K562 (cell line): ENCODE measurements around the gene KCTD21. TPM values are rescaled to one million over a fixed set of nuclear protein-coding genes. Genes with fewer than 3 reads are reported as not detected.

Experiments
- ATAC-seq: fragments of 200-7000 bp; cut with Tn5 transposase; 3 replicates; pipeline ENCODE4 v1.9.1; 2020; ENCODE audit warnings: moderate library complexity
- BruUV-seq: library from RNA; stranded (reverse); fragments of 400-500 nt; replicated peaks from 2 replicates; lab custom pipeline; 2021; lab: Mats Ljungman, UMichigan
- CTCF ChIA-PET: fragments of 300-600 bp; formaldehyde crosslinking; extraction: SDS; loops from one replicate; lab custom pipeline; 2021; ENCODE audit warnings: low intra/inter-chr PET ratio; lab: Yijun Ruan, JAX
- POLR2A ChIA-PET: fragments of 300-600, 350-650 bp; sonication (Branson Sonifier 250); formaldehyde crosslinking; extraction: SDS; loops from one replicate; lab custom pipeline; 2021; ENCODE audit warnings: antibody characterized with exemption, inconsistent platforms; lab: Yijun Ruan, JAX
- DNase-seq, 4 experiments: peaks; one replicate each; pipeline versions ENCODE4 v3.0.0 to v3.0.0-alpha.2; 2011 to 2018; ENCODE audit warnings: low spot score in 3 of 4, mixed read lengths in 3 of 4; ENCODE audit errors: extremely low read depth in 1 of 4
- FAIRE-seq: peaks from 2 replicates; lab custom pipeline; 2011; peaks lifted over from hg19 to GRCh38; lab: Jason Lieb, UNC
- H2AFZ ChIP-seq: 2 replicates; pipeline ENCODE4 v1.6.0; 2011; ENCODE audit warnings: low read depth, low read length, control low read depth, inconsistent platforms
- H3K27ac ChIP-seq: fragments of 200-600 bp; 3 replicates; pipeline ENCODE4 v1.8.0; 2011; ENCODE audit warnings: low read depth, mild to moderate bottlenecking, control low read depth, inconsistent platforms, low read length, moderate library complexity, mixed read lengths; ENCODE audit errors: extremely low read depth
- H3K27me3 ChIP-seq, 2 experiments: fragments of 300-600 bp in 1 of 2; 2 replicates in 1 of 2; 3 replicates in 1 of 2; pipeline versions ENCODE4 v1.6.0 to v1.8.0; 2011; ENCODE audit warnings: inconsistent platforms in 2 of 2, low read length in 2 of 2, mild to moderate bottlenecking in 1 of 2, mixed read lengths in 1 of 2, moderate library complexity in 1 of 2; ENCODE audit not compliant: control insufficient read depth in 2 of 2, insufficient read depth in 2 of 2
- H3K36me3 ChIP-seq: fragments of 300-600 bp; 3 replicates; pipeline ENCODE4 v1.8.0; 2011; ENCODE audit warnings: mild to moderate bottlenecking, low read length, inconsistent platforms; ENCODE audit not compliant: control insufficient read depth, insufficient read depth
- H3K4me1 ChIP-seq, 2 experiments: fragments of 200-600 bp in 1 of 2; replicated peaks in 1 of 2; 2 replicates in 1 of 2; 3 replicates in 1 of 2; pipeline versions ENCODE4 v1.5.1 to v1.8.0; 2011; ENCODE audit warnings: inconsistent platforms in 2 of 2, low read length in 2 of 2, mild to moderate bottlenecking in 1 of 2, mixed read lengths in 1 of 2, moderate library complexity in 1 of 2; ENCODE audit not compliant: control insufficient read depth in 2 of 2, insufficient read depth in 2 of 2
- H3K4me2 ChIP-seq: 2 replicates; pipeline ENCODE4 v1.6.1; 2011; ENCODE audit warnings: low read length, control low read depth, inconsistent platforms, mixed read lengths; ENCODE audit not compliant: insufficient read depth
- H3K4me3 ChIP-seq: fragments of 200-600 bp; sonication (generic), shearing (Covaris generic); 2 replicates; pipeline ENCODE4 v1.5.1; 2016; ENCODE audit warnings: control low read depth, inconsistent platforms
- H3K79me2 ChIP-seq: fragments of 200-600 bp; 3 replicates; pipeline ENCODE4 v1.8.0; 2011; ENCODE audit warnings: low read length, inconsistent platforms; ENCODE audit not compliant: control insufficient read depth, insufficient read depth
- H3K9ac ChIP-seq, 2 experiments: 2 replicates each; pipeline versions ENCODE4 v1.6.0 to v1.6.1; 2011; ENCODE audit warnings: low read depth in 2 of 2, low read length in 2 of 2, control low read depth in 1 of 2, inconsistent platforms in 1 of 2, mild to moderate bottlenecking in 1 of 2, mixed read lengths in 1 of 2; ENCODE audit not compliant: insufficient read depth in 1 of 2
- H3K9me1 ChIP-seq: one replicate; pipeline ENCODE4 v1.6.0; 2011; ENCODE audit warnings: inconsistent platforms, mild to moderate bottlenecking, low read length, moderate library complexity; ENCODE audit not compliant: control insufficient read depth, insufficient read depth
- H3K9me3 ChIP-seq: replicated peaks from 2 replicates; pipeline ENCODE4 v1.5.1; 2011; ENCODE audit warnings: low read depth, low read length, inconsistent platforms; ENCODE audit not compliant: control insufficient read depth, insufficient read depth
- H4K20me1 ChIP-seq: replicated peaks from 2 replicates; pipeline ENCODE4 v1.6.1; 2011; ENCODE audit warnings: low read length, inconsistent platforms, mixed read lengths; ENCODE audit not compliant: control insufficient read depth, insufficient read depth
- NFIX ChIP-seq: fragments of 250-450 bp; sonication (Bioruptor Pico); IDR thresholded peaks from 2 replicates; pipeline ENCODE4 v1.4.0; 2020; ENCODE audit warnings: low read depth, mild to moderate bottlenecking, moderate library complexity
- NFXL1 ChIP-seq: fragments of 450-650 bp; formaldehyde crosslinking; IDR thresholded peaks from 2 replicates; pipeline ENCODE4 v1.4.0; 2021; ENCODE audit warnings: mild to moderate bottlenecking
- RBM17 ChIP-seq: fragments of 200-400 bp; formaldehyde crosslinking; IDR thresholded peaks from 2 replicates; pipeline ENCODE4 v1.6.1; 2017; ENCODE audit warnings: low read depth, mild to moderate bottlenecking, low read length, borderline replicate concordance
- ZNF561 ChIP-seq: fragments of 450-650 bp; formaldehyde crosslinking; conservative IDR thresholded peaks from 2 replicates; pipeline ENCODE4 v1.4.0; 2020; ENCODE audit warnings: mild to moderate bottlenecking, moderate library complexity
- in situ Hi-C: fragments of 300-500 bp; cut with MboI; formaldehyde crosslinking; loops from 4 replicates; pipeline ENCODE4 v1.15.0; 2018; ENCODE audit warnings: inconsistent platforms, mixed read lengths
- intact Hi-C: fragments of 100-400 bp; cut with micrococcal nuclease; formaldehyde crosslinking; loops from 2 replicates; pipeline ENCODE4 v1.14.2; 2022
- polyA plus RNA-seq, 8 experiments: library from polyadenylated mRNA; depleted of rRNA in 4 of 8; stranded (reverse) in 5 of 8; unstranded in 3 of 8; fragments of >200 nt; fragmentation: Nextera tagmentation in 2 of 8; fragmentation: Illumina TruSeq in 1 of 8; extraction: Ambion mirVana in 2 of 8; extraction: Trizol in 1 of 8; gene quantifications; 2 replicates each; pipeline versions ENCODE4 v1.2.1 to v1.2.3, GENCODE V29; 2011 to 2014; ENCODE audit warnings: inconsistent platforms in 1 of 8, missing spikeins in 1 of 8
- total RNA-seq, 7 experiments: library from RNA; depleted of rRNA in 6 of 7; stranded (reverse); fragments of >200 nt in 6 of 7; fragmentation: Illumina TruSeq in 2 of 7; extraction: Trizol in 2 of 7; gene quantifications; 2 replicates each; pipeline versions ENCODE4 v1.2.1 to v1.2.3, GENCODE V29; 2011 to 2021; ENCODE audit warnings: low replicate concordance in 1 of 7
- TF ChIP-seq, protein P1 (sequence below): fragments of 200-400 bp; formaldehyde crosslinking; IDR thresholded peaks from 2 replicates; pipeline ENCODE4 v1.6.1; 2017; ENCODE audit warnings: mild to moderate bottlenecking, low read depth, low read length, moderate library complexity

KCTD21 gene
- total and polyA plus RNA-seq, 9 of the 15 experiments (the other 6 are each of a cell fraction or from before 2014, with no cell fraction given), result 0.34 to 5.4 (median 1.9) TPM

DNA sequence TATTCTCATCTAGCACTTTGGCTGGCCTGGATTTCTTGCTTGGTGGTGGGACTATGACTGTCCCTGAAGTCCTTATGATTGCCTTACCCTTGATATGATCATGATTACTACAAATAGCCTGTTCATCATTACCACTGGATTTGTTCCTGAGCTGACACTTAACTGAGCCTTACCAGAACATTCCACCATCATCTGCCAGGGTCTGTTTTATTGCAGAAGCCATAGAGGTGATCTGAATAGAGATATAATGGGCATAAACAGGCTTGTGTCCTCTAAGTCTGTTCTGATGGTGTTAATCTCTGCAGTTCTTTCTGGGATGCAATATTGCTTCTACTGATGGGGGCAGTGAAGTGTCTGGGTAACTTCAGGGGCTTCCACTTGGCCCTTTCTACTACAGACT, 36.6 kb downstream of the KCTD21 start:
- DNase-seq (no peak), ATAC-seq (no peak), FAIRE-seq (no peak)
- intact Hi-C loops (no loop called here), in situ Hi-C loops (no loop called here)
- H3K27ac ChIP-seq, result no peak overlapping the region
- no peaks in the 10 kb centered on the region for H3K27me3 ChIP-seq
- H3K4me3 ChIP-seq, result no peak overlapping the region
- no peak overlapping the region for H3K4me2 ChIP-seq
- no peaks in the 10 kb centered on the region for H3K9me1 ChIP-seq
- H2AFZ ChIP-seq, result no peak overlapping the region
- no peaks in the 10 kb centered on the region for H4K20me1 ChIP-seq
- ChIA-PET POLR2A (no interaction called here), CTCF (no interaction called here)
- H3K36me3 ChIP-seq, result no peaks in the 10 kb centered on the region
- no peaks in the 10 kb centered on the region for H3K79me2 ChIP-seq
- TF ChIP-seq NFIX (CRISPR knock-in tag) (no peak), RBM17 (no peak), ZNF561 (no peak), NFXL1 (CRISPR knock-in tag) (no peak)
- TF ChIP-seq, protein P1, sequence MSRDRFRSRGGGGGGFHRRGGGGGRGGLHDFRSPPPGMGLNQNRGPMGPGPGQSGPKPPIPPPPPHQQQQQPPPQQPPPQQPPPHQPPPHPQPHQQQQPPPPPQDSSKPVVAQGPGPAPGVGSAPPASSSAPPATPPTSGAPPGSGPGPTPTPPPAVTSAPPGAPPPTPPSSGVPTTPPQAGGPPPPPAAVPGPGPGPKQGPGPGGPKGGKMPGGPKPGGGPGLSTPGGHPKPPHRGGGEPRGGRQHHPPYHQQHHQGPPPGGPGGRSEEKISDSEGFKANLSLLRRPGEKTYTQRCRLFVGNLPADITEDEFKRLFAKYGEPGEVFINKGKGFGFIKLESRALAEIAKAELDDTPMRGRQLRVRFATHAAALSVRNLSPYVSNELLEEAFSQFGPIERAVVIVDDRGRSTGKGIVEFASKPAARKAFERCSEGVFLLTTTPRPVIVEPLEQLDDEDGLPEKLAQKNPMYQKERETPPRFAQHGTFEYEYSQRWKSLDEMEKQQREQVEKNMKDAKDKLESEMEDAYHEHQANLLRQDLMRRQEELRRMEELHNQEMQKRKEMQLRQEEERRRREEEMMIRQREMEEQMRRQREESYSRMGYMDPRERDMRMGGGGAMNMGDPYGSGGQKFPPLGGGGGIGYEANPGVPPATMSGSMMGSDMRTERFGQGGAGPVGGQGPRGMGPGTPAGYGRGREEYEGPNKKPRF, result no peak
- H3K4me1 ChIP-seq, result no peaks in the 10 kb centered on the region
- no peaks in the 10 kb centered on the region for H3K9me3 ChIP-seq
- BruUV-seq, result no TSS peak
- no peak overlapping the region for H3K9ac ChIP-seq
